NCI-H510A (cell line): ENCODE results near the gene ENKD1.
"Not testable (repeated sequence)": the region's sequence is repeated elsewhere in the genome, so short reads cannot be mapped to it uniquely, and the experiment has no call there.

Source experiments
- DNase-seq: peaks from one replicate; lab custom pipeline; 2025; lab: John Stamatoyannopoulos, UW

Gene ENKD1, protein sequence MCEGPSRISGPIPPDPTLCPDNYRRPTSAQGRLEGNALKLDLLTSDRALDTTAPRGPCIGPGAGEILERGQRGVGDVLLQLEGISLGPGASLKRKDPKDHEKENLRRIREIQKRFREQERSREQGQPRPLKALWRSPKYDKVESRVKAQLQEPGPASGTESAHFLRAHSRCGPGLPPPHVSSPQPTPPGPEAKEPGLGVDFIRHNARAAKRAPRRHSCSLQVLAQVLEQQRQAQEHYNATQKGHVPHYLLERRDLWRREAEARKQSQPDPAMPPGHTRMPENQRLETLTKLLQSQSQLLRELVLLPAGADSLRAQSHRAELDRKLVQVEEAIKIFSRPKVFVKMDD

DNA sequence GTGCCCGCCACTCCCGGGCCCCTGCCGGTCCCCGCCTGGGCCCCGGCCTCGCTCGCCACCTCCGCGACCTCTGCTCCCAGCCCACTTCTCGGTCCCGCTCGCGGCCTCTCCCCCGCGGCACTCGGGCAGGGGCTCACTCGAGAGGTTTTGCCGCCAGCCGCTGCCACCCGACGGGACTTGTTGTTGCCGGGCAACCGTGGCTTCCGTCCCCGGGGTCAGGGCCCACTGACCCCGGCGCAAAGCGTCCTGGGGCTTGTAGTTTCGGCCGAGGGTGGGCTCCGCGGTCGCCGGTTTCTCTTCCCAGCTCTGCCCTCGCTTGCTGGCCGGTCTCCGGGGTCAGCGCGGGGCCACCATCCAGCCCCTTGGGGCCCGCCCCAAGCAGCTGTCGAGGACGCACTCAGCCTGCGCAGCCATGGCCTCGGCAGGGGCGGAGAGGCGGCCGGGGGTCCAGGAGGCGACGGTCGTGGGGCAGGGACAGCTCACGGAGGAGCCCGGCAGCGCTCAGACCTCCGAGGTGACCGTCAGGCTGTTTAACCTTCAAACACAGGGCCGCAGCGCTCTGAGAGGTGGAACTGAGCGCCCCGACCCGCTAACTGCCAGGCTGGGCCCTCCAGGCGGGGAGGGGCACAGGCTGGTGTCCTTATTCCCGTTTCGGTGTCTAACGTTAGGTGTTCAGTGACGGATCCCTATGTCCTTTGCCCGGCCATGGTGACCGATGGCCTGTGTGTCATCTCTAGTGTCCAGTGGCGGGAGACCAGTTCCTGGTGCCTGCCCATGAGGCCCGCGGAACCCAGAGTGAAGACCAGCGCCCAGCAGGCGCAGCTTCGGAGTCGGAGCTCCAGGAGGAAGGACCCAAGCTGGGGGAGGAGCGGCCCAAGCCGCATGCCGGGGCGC is at the start of gene ENKD1, which contains the start of gene C16orf86:
Gene ENKD1, minus strand, starts transcription at position 192 of the 894 bp plus-strand sequence. CDS start 308 bp downstream, outside the sequence.
Gene C16orf86, plus strand, starts transcription at position 256 of the 894 bp plus-strand sequence. Its CDS starts 157 bp downstream, at position 413.
- peak; percentile 36 for DNase-seq

DNA sequence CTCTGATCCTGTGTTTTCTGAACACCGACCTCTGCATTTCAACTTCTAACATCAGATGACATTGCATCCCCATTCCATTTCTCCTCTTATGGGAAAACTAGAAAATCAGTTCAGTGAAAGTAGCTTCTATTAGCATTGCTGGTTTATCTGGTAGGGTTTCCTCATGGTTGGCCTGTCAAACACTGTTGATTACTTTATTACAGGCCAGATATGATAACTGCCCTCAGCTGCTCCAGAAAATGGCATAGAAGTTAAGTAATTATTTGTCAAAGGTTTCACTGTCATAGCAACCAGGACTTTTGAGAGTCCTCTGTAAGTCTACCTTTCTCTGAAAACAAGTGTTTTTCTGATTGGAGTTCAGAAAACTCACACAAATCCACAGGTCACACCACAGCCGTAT is 49.5 kb upstream of the ENKD1 start:
- DNase-seq: no peak

DNA sequence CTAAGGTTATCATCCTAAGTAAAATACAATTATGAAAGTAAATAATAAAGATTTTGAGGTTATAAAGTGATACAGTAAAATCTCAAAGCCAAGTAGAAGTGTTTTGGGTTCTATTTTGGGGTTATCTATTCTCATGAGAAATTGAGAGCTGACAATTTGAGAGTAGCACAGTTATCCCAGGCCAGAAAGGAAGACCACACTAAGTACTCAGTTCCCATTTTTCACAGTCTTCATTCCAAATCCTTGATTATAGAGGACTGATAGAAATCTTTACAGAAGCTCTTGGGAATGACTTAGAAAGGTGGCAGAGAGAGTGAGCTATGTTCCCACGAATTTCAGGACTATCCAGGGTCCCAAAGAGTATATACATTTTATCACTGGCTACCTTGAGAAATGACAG is 48.0 kb upstream of the ENKD1 start:
- DNase-seq: no peak

DNA sequence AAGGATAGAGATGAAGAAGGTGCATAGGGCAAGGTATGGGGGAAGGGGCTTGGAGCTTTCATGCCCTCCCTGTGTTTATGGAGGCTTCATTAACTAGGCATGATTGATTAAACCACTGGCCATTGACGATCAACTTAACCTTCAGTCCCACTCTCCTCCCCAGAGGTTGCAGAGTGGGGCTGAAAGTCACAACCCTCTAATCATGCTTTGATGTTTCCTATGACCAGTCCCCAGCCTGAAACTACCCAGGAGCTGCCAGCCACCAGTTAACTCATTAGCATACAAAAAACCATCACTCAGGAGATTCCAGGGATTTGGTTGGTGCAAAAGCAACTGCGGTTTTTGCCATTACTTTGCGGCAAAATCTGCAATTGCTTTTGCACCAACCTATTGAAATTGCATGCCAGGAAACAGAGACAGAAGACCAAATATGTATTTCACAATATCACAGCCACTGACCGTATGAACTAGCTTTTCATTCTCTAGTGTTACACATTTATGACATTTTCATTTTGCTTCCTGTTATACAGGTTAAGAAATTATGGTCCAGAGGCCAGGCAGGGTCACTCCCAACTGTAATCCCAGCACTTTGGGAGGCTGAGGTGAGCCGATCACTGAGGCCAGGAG is 47.2 kb upstream of the ENKD1 start:
- no peak for DNase-seq

DNA sequence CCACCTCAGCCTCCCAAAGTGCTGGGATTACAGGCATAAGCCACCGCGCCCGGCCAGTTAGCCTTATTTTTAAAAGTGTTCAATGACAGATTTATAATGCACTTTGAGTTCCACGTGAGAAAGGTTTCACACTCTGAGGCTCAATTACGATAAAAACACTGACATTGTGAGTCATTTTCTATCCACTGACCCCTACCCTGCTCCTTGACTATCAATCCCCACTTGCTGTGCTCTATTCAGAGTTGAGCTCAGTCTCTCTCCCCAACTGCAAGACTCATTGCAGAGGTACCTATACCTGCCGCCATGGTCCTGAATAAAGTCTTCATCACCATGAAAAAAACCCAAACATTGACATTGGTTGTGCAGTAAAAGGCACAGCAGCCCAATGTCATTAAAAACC is 44.1 kb upstream of the ENKD1 start:
- no peak for DNase-seq

DNA sequence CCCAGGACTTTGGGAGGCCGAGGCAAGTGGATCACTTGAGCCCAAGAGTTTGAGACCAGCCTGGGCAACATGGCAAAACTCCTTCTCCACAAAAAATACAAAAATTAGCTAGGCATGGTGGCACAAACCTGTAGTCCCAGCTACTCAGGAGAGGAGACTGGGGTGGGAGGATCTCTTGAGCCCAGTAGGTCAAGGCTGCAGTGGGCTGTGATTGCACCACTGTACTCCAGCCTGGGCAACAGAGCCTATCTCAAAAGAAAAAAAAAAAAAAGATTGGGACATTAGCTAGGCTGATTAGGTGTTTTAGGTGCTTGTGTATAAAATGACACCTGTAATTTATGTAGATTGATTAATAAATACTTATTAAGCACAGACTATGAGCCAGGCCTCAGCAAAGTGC is 42.5 kb upstream of the ENKD1 start:
- no peak for DNase-seq

DNA sequence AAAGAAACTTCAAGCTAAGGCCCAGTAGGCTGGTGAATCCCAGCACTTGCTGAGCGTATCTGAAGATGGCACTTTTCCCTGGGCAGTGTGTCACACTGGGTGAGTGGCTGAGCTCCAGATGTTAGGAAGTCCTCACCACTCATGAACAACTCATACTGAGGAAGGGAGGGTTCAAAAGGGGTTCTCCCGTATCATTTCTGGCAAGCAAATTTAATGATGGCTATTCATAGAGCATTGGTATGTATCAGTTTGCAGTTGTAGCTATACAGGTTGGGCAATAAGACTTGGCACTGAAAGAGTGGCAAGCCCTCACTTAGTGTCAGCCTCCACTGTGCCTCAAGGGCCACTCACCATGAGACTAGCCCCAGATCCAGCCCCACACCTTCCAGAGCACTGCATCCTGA is 41.8 kb upstream of the ENKD1 start:
- no peak for DNase-seq

DNA sequence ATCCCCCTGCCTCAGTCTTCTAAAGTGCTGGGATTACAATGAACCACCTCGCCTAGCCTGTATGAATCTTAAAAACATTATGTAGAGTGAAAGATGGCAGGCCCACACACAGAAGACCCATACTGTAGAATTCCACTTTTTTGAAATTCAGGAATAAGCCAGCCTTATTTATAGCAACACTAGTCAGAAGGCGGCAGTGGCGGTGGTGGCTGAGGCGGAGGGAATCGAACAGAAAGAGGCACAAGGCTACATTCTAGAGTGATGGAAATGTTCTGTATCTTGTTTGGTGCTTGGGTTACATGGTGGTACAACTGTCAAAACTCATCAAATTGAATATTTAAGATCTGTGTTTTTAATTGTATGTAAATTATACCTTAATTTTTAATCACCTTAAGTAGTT is 41.2 kb upstream of the ENKD1 start:
- no peak for DNase-seq

DNA sequence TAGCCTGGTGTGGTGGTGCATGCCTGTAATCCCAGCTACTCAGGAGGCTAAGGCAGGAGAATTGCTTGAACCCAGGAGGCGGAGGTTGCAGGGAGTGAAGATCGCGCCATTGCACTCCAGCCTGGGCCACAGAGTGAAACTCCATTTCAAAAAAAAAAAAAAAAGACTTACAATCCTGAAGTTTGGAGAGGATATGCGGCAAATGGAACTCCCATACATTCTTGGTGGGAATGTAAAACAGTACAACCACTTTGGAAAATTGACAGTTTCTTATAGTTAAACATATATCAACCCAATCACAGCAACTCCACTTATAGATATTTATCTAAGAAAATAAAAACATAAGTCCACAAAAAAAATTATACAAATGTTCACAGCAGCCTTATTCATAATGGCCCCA is 40.7 kb upstream of the ENKD1 start:
- no peak for DNase-seq

DNA sequence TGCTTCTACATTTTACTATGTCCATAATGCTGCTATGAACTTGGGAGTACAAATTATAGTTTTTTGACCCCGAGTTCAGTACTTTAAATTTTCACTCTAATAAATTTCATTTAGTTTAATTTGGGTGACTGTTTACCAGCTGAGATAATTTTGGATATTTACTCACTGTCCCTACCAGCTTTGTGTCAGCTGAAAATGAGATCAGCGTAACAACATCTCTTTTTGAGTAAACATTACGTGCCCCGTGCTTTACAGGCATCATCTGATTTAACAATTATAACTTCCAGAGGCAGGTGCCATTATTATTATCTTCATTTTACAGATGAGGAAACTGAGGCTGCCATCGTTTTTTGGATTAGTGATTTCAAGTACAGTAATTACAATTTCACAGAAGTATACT is 37.6 kb upstream of the ENKD1 start:
- no peak for DNase-seq

DNA sequence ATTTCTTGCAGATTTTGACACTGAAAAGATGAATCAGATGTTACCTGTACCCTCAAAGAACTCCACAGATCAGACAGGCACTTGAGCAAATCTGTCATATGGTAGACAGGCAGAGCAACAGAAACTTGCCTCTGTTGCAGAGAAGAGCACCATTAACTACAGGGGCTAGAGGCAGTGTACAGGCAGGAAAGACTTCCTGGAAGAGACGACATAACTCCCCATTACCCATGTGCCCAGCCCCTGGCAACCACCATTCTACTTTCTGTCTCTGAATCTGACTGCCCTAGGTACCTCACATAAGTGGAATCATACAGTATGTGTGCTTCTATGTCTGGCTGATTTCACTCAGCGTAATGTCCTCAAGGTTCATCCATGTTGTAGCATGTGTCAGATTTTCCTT is 37.1 kb upstream of the ENKD1 start:
- no peak for DNase-seq

DNA sequence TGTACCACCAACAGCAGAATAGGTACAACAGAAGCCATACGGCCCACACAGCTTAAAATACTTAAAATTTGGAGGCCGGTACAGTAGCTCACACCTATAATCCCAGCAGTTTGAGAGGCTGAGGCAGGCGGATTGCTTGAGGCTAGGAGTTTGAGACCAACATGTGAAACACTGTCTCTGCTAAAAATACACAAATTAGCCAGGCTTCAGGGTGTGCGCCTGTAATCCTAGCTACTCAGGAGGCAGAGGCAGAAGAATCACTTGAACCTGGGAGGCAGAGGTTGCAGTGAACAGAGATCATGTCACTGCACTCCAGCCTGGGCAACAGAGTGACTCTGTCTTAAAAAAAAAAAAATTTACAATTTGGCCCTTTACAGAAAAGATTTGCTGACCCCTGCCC is 35.6 kb upstream of the ENKD1 start:
- no peak for DNase-seq

DNA sequence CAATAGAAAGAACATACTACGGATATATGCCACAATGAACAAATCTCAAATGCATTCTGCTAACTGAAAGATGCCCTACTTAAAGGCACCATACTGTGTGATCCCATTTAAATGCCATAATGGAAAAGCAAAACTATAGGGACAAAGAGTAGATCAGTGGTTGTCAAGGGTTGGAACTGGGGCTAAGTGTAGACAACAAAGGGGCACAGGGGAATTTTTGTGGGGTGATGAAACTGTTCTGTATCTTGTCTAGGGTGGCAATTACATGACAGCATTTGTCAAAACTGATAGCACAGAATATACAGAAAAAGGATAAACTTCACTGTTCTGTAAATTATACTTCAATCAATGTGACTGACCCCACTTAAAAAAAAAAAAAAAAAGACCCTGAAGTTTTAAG is 34.9 kb upstream of the ENKD1 start:
- DNase-seq: no peak

DNA sequence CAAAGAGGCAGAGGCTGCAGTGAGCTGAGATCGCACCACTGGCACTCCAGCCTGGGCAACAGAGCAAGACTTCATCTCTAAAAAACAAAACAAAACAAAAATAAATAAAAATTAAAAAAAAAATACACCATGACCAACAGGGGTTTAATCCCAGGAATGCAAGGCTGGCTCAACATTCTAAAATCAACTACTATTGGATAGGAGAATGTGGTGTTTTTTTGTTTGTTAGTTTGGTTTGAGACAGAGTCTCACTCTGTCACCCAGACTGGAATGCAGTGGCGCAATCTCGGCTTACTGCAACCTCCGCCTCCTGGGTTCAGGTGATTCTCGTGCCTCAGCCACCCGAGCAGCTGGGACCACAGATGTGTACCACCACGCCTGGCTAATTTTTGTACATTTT is 32.7 kb upstream of the ENKD1 start:
- DNase-seq: no peak

DNA sequence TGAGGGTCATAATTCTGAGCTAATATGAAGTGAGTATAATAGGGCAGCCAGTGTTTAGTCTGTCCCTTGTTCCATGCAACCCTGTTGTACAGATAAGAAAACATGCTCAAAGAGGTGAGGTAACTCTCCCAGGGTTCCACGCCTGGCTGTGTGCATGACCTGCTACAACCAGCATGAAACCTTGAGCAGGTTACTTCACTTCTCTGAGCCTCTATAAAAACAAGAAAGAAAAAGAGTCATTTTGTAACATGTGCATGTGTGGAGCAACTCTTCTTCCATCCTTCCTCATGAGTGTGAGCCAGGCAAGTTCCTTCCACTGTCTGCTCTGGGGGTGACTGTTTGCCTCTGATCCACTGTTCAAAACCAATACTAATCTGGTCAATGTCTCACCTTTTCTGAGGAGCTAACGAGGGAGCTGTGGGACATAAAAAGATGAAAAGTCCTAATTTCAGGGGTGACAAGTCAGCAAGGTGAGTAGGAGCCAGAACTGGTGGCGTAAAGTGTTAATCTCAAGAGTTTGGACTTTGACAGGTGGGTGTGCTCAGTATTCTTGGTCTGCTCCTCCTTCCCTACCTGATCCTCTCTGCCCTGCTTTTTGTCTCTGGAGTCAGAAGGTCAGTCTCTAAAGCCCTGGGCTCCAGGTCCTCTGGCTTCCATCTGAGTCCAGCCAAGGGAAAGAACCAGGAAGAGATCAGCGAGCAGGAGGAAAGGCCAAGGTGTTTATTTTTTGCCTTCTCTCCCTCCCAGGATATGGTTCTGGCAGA is 31.1 kb upstream of the ENKD1 start:
- DNase-seq: no peak

DNA sequence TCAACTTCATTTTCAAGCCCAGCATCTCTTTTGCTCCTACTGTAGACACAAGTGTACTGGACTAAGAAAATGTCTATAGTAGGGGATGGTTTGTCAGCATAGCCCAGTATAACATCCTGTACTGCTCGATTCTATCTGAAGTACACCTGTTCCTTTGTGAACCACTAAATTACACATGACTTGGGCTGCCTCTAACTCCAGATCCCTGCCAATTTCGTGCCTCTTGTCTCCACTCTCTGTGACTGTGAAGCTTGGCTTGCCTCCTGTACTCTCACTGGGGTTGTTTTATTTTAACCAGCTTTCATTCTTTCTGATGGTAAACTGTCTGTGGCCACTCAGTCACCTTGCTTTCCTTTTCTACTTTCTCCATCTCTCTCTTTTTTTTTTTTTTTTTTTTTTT is 28.1 kb upstream of the ENKD1 start:
- DNase-seq: no peak

DNA sequence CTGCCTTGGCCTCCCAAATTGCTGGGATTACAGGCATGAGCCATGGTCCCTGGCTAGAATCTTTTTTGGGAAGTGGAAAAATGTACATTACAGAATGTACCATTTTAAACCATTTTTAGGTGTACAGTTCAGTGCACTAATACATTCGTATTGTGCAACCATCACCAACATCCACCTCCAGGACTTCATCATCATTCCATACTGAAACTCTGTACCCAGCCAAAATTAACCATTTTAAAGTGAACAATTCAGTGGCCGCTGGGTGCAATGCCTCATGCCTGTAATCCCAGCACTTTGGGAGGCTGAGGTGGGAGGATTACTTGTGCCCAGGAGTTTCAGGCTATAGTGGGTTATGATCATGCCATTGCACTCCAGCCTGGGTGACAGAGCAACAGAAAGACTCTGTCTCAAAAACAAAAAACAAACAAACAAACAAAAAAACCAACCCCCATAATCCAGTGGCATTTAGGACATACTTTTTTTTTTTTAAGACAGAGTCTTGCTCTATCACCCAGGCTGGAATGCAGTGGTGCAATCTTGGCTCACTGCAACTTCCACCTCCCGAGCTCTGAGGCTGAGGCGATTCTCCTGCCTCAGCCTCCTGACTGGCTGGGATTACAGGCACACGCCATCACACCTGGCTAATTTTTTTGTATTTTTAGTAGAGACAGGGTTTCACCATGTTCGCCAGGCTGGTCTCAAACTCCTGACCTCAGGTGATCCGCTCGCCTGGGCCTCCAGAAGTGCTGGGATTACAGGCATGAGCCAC is 27.2 kb upstream of the ENKD1 start:
- DNase-seq: not testable (repeated sequence)

DNA sequence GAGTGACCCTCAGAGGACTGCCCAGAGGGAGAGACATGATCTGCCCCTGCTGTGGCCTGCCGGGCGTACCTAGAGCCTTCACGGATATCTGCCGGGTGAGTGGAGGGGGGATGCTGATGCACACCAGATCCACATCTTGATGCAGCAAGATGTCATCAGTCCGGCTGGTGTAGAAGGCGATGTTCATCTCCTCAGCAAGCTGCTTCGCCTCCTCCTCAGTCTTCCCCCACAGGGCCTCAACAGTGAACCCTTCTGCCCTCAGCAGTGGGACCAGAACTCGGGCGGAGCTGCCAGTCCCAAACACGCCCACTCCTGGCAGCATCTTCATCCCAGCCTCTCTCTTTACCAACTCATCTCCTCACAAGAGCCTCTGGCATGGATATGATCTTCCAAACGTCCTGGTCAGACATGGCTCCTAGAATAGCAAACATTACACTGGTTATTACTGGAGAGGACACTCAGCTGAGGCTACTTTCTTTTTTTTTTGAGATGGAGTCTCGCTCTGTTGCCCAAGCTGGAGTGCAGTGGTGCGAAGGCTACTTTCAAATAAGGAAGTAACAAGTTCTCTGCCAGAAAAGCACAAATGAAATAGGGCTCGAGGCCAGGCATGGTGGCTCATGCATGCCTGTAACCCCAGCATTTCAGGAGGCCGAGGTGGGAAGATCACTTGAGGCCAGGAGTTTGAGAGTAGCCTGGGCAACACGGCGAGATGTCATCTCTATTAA is 19.0 kb upstream of the ENKD1 start:
- no peak for DNase-seq

DNA sequence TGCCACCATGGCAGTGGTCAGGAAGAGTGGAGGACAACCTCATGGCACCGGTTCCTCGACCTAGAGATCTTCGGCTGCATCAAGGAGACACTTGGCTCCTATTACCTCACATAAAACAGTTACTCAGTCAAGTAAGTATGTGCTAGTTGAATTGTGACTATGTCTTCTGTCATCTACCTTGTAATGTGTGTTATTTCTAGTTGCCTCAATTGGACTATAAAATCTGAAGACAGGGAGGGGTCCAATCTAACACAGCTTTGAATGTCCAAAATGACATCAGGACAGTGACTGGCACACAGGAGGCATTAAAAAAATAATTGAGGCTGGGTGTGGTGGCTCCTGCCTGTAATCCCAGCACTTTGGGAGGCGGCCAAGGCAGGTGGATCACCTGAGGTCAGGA is 17.2 kb upstream of the ENKD1 start:
- DNase-seq: no peak
